ENCODE measurements around the gene LGALS3.

LGALS3 gene

DNA sequence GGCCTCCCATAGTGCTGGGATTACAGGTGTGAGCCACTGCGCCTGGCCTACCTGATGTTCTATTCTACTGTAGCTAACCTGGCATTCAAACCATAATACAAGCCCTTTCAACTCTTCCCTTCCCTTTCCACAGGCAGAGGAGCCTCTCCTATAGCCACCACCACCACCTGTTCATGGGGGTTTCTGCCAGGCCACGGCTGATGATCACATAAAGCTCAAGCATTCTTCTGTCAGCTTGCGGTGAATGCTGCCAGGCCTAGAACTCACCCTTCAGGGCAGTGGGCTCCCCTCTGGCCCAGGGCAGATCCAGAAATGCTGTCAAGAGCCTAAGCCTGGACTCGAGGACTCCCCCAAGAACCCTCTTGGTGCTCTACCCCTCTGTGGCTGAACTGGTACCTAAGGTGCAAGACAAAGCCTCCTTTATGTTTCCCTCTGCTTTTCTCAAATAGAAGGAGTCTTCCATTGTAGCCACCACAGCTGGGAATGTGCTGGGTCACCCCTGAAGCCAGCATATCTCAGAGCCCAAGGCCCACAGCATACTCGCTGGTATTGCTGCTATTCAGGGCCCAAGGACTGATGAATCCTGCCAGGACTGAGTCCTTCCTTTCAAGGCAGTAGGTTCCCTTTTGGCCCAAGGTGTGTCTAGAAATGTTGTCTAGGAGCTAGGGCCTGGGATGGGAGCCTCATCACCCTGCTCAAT, 65.8 kb downstream of the LGALS3 start:
- no peak for DNase-seq

Measured in NCI-H524 treated with DMSO at 0.1 percent for 48 hours (cell line).